Body of pancreas (tissue), 4 donors: Measurements from ENCODE around the gene CBL. TPM values are rescaled to one million over a fixed set of nuclear protein-coding genes. Genes with fewer than 3 reads are reported as not detected.

Experiments used
- ATAC-seq: fragments of 150-250 bp; one replicate; pipeline ENCODE4 v1.9.1; 2016
- DNase-seq, 4 donors: peaks; one replicate each; pipeline ENCODE4 v3.0.0-alpha.2; 2019
- H3K27ac ChIP-seq, 4 donors: fragments of 200-600 bp; sonication (generic); 1 replicate in 3 of 4; 2 replicates in 1 of 4; pipeline versions ENCODE4 v1.5.1 to v1.6.1; 2016 to 2019; ENCODE audit warnings: mild to moderate bottlenecking in 1 of 4, mixed read lengths in 1 of 4, moderate library complexity in 1 of 4
- H3K27me3 ChIP-seq, 2 donors: fragments of 200-600 bp; sonication (generic); one replicate each; pipeline ENCODE4 v1.6.0; 2016; ENCODE audit warnings: mild to moderate bottlenecking in 1 of 2
- H3K36me3 ChIP-seq, 2 donors: fragments of 200-600 bp; sonication (generic); replicated peaks in 1 of 2; 2 replicates each; pipeline ENCODE4 v1.5.1; 2016; ENCODE audit warnings: low read depth in 2 of 2; ENCODE audit not compliant: insufficient read depth in 1 of 2
- H3K4me1 ChIP-seq: fragments of 200-600 bp; sonication (generic); one replicate; pipeline ENCODE4 v1.6.0; 2016
- H3K4me3 ChIP-seq, 2 donors: fragments of 200-600 bp; sonication (generic); 1 replicate in 1 of 2; 2 replicates in 1 of 2; pipeline ENCODE4 v1.5.1; 2016 to 2019
- H3K9me3 ChIP-seq, 3 donors: fragments of 200-600 bp; sonication (generic); 1 replicate in 2 of 3; 2 replicates in 1 of 3; pipeline ENCODE4 v1.5.1; 2016
- POLR2A ChIP-seq, 3 donors: fragments of 450-650 bp; IDR thresholded peaks; one replicate each; pipeline ENCODE4 v1.6.1; 2016; ENCODE audit warnings: antibody characterized with exemption in 3 of 3, mild to moderate bottlenecking in 2 of 3
- WGBS, 2 donors: methylation state at CpG; one replicate each; pipeline ENCODE4 v1.1.5; 2017; 5-methylcytosine and 5-hydroxymethylcytosine counted together
- intact Hi-C: fragments of 100-400 bp; cut with DNase I; formaldehyde crosslinking; loops from one replicate; pipeline ENCODE4 v1.15.1; 2023
- total RNA-seq, 2 donors: library from RNA; depleted of rRNA; stranded (reverse); fragments of >200 nt; gene quantifications; one replicate each; pipeline ENCODE4 v1.1.0, GENCODE V29; 2016
- TF ChIP-seq, protein P1 (sequence below), 7 experiments: fragments of 450-650 bp in 4 of 7; fragments of 200-600 bp in 3 of 7; sonication (generic) in 3 of 7; IDR thresholded peaks; one replicate each; pipeline ENCODE4 v1.5.1; 2016 to 2019; ENCODE audit warnings: antibody characterized with exemption in 7 of 7

CBL gene
- total RNA-seq, 2 donors from 2014 or later = 3.0 to 6.5 TPM

- Histone ChIP-seq H3K4me1 (peaks cover 46% of the 10 kb centered on the region), H3K4me3 (no peak overlapping the region), H3K36me3 (no peaks in the 10 kb centered on the region), H3K27me3 (peaks cover 0 to 4% of the 10 kb centered on the region in 2 donors), H3K9me3 (no peaks in the 10 kb centered on the region), H3K27ac (peak overlapping the region in 2 of 4 donors; percentile 47 to 52)
- WGBS, 2 donors = 61 to 67% methylated on average over 7 to 16 of the region's 17 CpGs
- intact Hi-C loops = loop anchor here (5.0 kb wide), 1 partner anchor 57 kb away; no protein-coding TSS in a partner anchor
- DNase-seq = no peak
- no peak for ATAC-seq
- TF ChIP-seq POLR2A (IDR thresholded peaks at IDR 0.05) = no peak
- TF ChIP-seq, protein P1, sequence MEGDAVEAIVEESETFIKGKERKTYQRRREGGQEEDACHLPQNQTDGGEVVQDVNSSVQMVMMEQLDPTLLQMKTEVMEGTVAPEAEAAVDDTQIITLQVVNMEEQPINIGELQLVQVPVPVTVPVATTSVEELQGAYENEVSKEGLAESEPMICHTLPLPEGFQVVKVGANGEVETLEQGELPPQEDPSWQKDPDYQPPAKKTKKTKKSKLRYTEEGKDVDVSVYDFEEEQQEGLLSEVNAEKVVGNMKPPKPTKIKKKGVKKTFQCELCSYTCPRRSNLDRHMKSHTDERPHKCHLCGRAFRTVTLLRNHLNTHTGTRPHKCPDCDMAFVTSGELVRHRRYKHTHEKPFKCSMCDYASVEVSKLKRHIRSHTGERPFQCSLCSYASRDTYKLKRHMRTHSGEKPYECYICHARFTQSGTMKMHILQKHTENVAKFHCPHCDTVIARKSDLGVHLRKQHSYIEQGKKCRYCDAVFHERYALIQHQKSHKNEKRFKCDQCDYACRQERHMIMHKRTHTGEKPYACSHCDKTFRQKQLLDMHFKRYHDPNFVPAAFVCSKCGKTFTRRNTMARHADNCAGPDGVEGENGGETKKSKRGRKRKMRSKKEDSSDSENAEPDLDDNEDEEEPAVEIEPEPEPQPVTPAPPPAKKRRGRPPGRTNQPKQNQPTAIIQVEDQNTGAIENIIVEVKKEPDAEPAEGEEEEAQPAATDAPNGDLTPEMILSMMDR (IDR thresholded peaks at IDR 0.05) = no peak
Measured at GRCh38 chr11:119320240-119320775, 114.2 kb downstream of the CBL start.

- peak overlapping the region; percentile 37 to 52 (median 44) for H3K27ac ChIP-seq
- H3K4me3 ChIP-seq = peak overlapping the region; percentile 1 to 18
- H3K4me1 ChIP-seq = peaks cover 40% of the 10 kb centered on the region
- ATAC-seq = peak; percentile 31
- H3K9me3 ChIP-seq = no peaks in the 10 kb centered on the region
- no peaks in the 10 kb centered on the region for H3K27me3 ChIP-seq
- TF ChIP-seq, protein P1 (IDR thresholded peaks at IDR 0.05) = no peak
- peak in 2 of 3 donors; percentile 32 to 33 for TF ChIP-seq POLR2A (IDR thresholded peaks at IDR 0.05)
- 3 to 5% methylated on average over 12 to 56 of the region's 60 CpGs for WGBS, 2 donors
- no peaks in the 10 kb centered on the region for H3K36me3 ChIP-seq
- intact Hi-C loops = loop anchor here (5.0 kb wide), 1 partner anchor 56 kb away; no protein-coding TSS in a partner anchor
- DNase-seq = peak in 3 of 4 donors; percentile 38 to 49 (median 39)
Measured at GRCh38 chr11:119320776-119321524, 114.8 kb downstream of the CBL start.

GRCh38 chr11:119322360-119322739 lies 116.2 kb downstream of the CBL start:
- 43 to 44% methylated on average over 6 of the region's 6 CpGs for WGBS, 2 donors
- intact Hi-C loops = loop anchor here (5.0 kb wide), 1 partner anchor 55 kb away; no protein-coding TSS in a partner anchor
- H3K27ac ChIP-seq = no peak overlapping the region

GRCh38 chr11:119322921-119323531 lies 116.9 kb downstream of the CBL start:
- Histone ChIP-seq H3K4me3 (no peak overlapping the region), H3K27ac (no peak overlapping the region), H3K27me3 (no peaks in the 10 kb centered on the region), H3K4me1 (peaks cover 28% of the 10 kb centered on the region), H3K9me3 (no peaks in the 10 kb centered on the region), H3K36me3 (no peaks in the 10 kb centered on the region)
- intact Hi-C loops = loop anchor here (5.0 kb wide), 1 partner anchor 54 kb away; no protein-coding TSS in a partner anchor
- TF ChIP-seq, protein P1 (IDR thresholded peaks at IDR 0.05) = no peak
- TF ChIP-seq POLR2A (IDR thresholded peaks at IDR 0.05) = no peak
- 72% methylated on average over 20 of the region's 20 CpGs for WGBS, 2 donors
- DNase-seq (no peak), ATAC-seq (no peak)

More at GRCh38 chr11:119322360-119322739, 116.2 kb downstream of the CBL start:
- Histone ChIP-seq H3K9me3 (no peaks in the 10 kb centered on the region), H3K27me3 (no peaks in the 10 kb centered on the region), H3K36me3 (no peaks in the 10 kb centered on the region), H3K4me3 (no peak overlapping the region), H3K4me1 (peaks cover 30% of the 10 kb centered on the region)
- DNase-seq = no peak
- ATAC-seq = no peak
- TF ChIP-seq, protein P1 (IDR thresholded peaks at IDR 0.05) = peak in 1 of 7 experiments; percentile 3
- no peak for TF ChIP-seq POLR2A (IDR thresholded peaks at IDR 0.05)
